HEK293T (cell line): ENCODE results near the gene RNF169.

Experiments used
- FOXA1 ChIP-seq: fragments of 450-650 bp; IDR thresholded peaks from 2 replicates; pipeline ENCODE4 v1.6.1; 2016; ENCODE audit warnings: mild to moderate bottlenecking
- TARDBP ChIP-seq: fragments of 450-650 bp; IDR thresholded peaks from 2 replicates; pipeline ENCODE4 v1.6.1; 2016

DNA sequence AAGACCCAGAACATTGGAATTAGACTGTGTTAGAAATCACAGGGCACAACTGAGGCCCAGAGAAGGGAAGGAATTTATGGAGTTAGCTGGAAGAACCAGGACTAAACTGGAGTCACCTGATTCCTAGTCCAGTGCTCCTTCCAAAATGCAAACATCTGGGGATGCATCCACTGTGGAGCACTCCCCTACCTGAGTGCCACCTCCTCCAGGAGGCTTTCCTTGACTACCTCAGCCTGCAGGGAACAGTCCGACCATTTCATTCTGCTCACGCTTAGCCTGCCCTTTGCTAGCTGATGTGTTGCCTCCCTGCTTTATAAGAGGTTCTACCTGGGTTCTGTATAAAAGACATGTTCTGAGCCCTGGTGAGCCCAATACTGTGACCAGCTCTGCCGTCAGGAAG is 41.5 kb upstream of the RNF169 start:
- no peak for TF ChIP-seq TARDBP
- no peak for TF ChIP-seq FOXA1
